Panc1 (cell line): ENCODE data around the gene BARX1. TPM values are rescaled to one million over a fixed set of nuclear protein-coding genes. Genes with fewer than 3 reads are reported as not detected.
A peak's percentile ranks its signal among the peaks of the same experiment; 100 is the strongest.

ENCODE experiments used
- ATAC-seq: fragments of 200-7000 bp; cut with Tn5 transposase; 2 replicates; pipeline ENCODE4 v1.9.1; 2020; ENCODE audit warnings: mild to moderate bottlenecking, moderate library complexity
- BruUV-seq: library from RNA; stranded (reverse); fragments of 400-500 nt; replicated peaks from 2 replicates; lab custom pipeline; 2021; lab: Mats Ljungman, UMichigan
- CTCF ChIA-PET: fragments of 300-600 bp; sonication (Branson Sonifier 250); formaldehyde crosslinking; loops from one replicate; lab custom pipeline; 2022; ENCODE audit warnings: antibody characterized with exemption; lab: Charles Lee
- POLR2A ChIA-PET: fragments of 300-600 bp; sonication (Branson Sonifier 250); formaldehyde crosslinking; loops from one replicate; lab custom pipeline; 2022; ENCODE audit warnings: antibody characterized with exemption; lab: Charles Lee
- DNase-seq: peaks from one replicate; pipeline ENCODE4 v3.0.0-alpha.2; 2010; ENCODE audit warnings: low read depth, low spot score
- H3K27ac ChIP-seq: 2 replicates; pipeline ENCODE4 v1.5.1; 2011; ENCODE audit warnings: mild to moderate bottlenecking, low read length, inconsistent platforms
- H3K27me3 ChIP-seq: fragments of 200-500 bp; sonication (Bioruptor generic); 2 replicates; pipeline ENCODE4 v1.6.0; 2014; ENCODE audit warnings: low read length, inconsistent platforms; ENCODE audit not compliant: control insufficient read depth, insufficient read depth
- H3K36me3 ChIP-seq: fragments of 200-500 bp; sonication (Bioruptor generic); 2 replicates; pipeline ENCODE4 v1.5.1; 2014; ENCODE audit warnings: inconsistent platforms, mild to moderate bottlenecking, low read length, moderate library complexity; ENCODE audit not compliant: control insufficient read depth, insufficient read depth
- H3K4me1 ChIP-seq: 2 replicates; pipeline ENCODE4 v1.5.1; 2011; ENCODE audit warnings: inconsistent platforms, mild to moderate bottlenecking, low read length, moderate library complexity; ENCODE audit not compliant: control insufficient read depth, insufficient read depth
- H3K4me3 ChIP-seq, 2 experiments: 2 replicates each; pipeline ENCODE4 v1.5.1; 2011 to 2012; ENCODE audit warnings: low read depth in 2 of 2, low read length in 2 of 2, mild to moderate bottlenecking in 2 of 2, inconsistent platforms in 1 of 2, moderate library complexity in 1 of 2
- H3K9me3 ChIP-seq: fragments of 200-500 bp; sonication (Bioruptor generic); 2 replicates; pipeline ENCODE4 v1.5.1; 2014; ENCODE audit warnings: low read depth, mild to moderate bottlenecking, inconsistent platforms, low read length, moderate library complexity; ENCODE audit not compliant: control insufficient read depth, insufficient read depth
- POLR2AphosphoS5 ChIP-seq: IDR thresholded peaks from 2 replicates; pipeline ENCODE4 v1.6.1; 2012; ENCODE audit warnings: mild to moderate bottlenecking, low read depth, low read length, moderate library complexity
- SIN3A ChIP-seq: IDR thresholded peaks from 2 replicates; pipeline ENCODE4 v1.6.1; 2012; ENCODE audit warnings: low read depth, mild to moderate bottlenecking, low read length, moderate library complexity, borderline replicate concordance; ENCODE audit not compliant: insufficient read depth
- TCF7L2 ChIP-seq: IDR thresholded peaks from 2 replicates; pipeline ENCODE4 v1.6.1; 2011; ENCODE audit warnings: mild to moderate bottlenecking, low read depth, low read length, inconsistent platforms
- in situ Hi-C: cut with HindIII; loops from 2 replicates; pipeline ENCODE4 v1.10.0; 2016; ENCODE audit warnings: low sequenced_read_pairs, low pct_unique_long_range_greater_than_20kb
- intact Hi-C: fragments of 100-400 bp; cut with micrococcal nuclease; formaldehyde crosslinking; loops from one replicate; pipeline ENCODE4 v1.10.0; 2022; ENCODE audit not compliant: unreplicated experiment
- total RNA-seq: library from RNA; stranded (reverse); gene quantifications from one replicate; pipeline ENCODE4 v1.2.1, GENCODE V29; 2021; ENCODE audit not compliant: unreplicated experiment
- TF ChIP-seq, protein P1 (sequence below), 2 experiments: IDR thresholded peaks; 2 replicates each; pipeline ENCODE4 v1.6.1; 2011 to 2012; ENCODE audit warnings: low read depth in 2 of 2, control low read depth in 1 of 2, low read length in 1 of 2, mild to moderate bottlenecking in 1 of 2, moderate library complexity in 1 of 2; ENCODE audit not compliant: insufficient read depth in 1 of 2
- TF ChIP-seq, protein P2 (sequence below): fragments of 450-650 bp; IDR thresholded peaks from 2 replicates; pipeline ENCODE4 v1.5.1; 2017; ENCODE audit warnings: mild to moderate bottlenecking

The BARX1 gene
- total RNA-seq, 1 experiment from 2014 or later, result 81.2 TPM

DNA sequence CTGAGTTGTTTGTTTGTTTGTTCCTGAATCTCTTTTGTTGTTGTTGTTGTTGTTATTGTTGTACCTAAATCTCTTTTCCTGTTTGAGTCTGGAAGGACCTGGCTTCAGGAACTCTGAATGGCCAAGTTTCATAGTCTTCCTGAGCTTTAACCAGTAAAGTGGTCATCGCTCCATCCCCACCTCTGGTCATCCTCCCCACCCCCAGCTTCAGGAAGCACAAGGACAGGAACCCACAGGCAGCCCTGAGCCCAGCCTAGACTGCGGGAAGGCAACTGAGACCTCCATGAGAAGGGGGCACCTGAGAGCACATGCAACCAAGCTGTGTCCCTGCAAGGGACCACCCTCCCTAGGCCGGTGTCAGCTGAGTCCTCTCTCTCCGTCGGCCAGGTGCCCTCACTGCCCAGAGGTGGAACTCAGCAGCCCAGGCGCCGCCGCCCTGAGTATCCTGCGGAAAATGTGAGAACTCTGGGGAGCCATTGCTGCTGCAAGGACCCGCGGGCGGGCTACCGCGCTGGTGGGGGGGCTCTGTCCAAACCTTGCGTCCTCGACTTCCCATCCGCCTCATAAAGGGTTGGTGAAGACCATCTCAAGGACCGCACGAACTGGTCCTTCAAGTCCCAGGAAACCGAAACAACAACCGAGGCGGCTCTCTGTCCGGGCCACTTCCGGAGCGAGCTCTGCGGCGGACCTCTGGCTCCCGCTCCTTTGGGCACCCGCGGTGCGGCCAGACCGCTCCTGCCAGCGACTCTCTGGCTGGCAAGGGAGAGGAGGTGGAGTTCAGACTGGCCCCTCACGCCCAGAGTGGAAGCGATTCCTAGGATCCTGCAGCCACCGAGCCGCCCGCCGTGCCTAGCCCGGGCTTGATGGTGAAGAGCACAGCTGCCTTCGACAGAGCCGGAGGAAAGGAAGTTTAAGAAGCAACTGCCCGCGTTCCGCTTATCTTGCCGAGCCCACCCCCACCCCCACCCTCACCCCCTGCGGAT, 4.2 kb downstream of the BARX1 start:
- no TSS peak for BruUV-seq
- CTCF ChIA-PET, result interaction anchor here (0.8 kb wide), 1 partner anchor 123 kb away, joined by 3 read pairs; no protein-coding TSS in a partner anchor

DNA sequence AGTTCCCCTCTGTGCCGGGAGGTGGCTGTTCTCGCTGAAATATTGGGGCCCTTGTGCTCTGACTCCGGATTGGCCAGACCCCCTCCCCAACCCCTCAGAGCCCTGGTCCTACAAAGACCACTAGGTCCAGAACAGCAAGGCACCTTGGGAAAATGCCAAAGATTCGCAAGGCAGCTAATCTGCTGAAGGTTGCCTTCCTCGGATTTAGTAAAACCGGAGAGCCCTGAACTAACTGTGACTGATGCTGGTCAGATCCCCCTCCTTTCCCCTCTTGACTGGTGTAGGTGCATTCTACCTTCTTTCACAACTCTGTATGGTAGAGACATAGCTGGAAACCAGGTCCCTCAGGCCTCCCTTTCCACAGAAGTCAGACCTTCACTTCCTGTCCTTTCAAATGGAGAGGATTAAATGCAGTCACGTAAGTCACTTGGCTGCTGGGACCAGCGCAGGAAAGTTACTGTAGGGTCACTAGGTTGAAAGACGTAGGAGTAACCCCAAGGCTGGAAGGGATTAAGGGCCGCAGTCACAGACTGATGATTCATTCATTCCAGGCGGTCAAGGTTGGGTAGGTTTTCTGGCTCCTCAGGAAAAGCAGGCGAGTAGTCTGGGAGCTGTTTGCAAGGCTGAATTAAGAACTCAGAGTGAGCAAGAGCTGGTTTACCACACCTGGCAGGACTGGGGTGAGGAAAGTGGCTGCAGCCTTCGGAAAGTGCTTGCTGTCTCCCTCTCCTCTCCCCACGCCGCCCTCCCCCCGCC, 5.3 kb downstream of the BARX1 start:
- POLR2A ChIA-PET, result no interaction called here
- intact Hi-C loops, result no loop called here
- BruUV-seq, result no TSS peak

More for the DNA sequence above, 4.2 kb downstream of the BARX1 start:
- DNase-seq, result no peak
- in situ Hi-C loops (no loop called here), intact Hi-C loops (no loop called here)
- H3K4me3 ChIP-seq, result peak overlapping the region in 1 of 2 experiments; percentile 5; a peak in 1 of 4 replicates
- peak overlapping the region; percentile 69 for H3K27ac ChIP-seq
- no peaks in the 10 kb centered on the region for H3K9me3 ChIP-seq
- H3K27me3 ChIP-seq, result no peaks in the 10 kb centered on the region
- no peaks in the 10 kb centered on the region for H3K36me3 ChIP-seq
- ATAC-seq, result no peak
- TF ChIP-seq, protein P1, sequence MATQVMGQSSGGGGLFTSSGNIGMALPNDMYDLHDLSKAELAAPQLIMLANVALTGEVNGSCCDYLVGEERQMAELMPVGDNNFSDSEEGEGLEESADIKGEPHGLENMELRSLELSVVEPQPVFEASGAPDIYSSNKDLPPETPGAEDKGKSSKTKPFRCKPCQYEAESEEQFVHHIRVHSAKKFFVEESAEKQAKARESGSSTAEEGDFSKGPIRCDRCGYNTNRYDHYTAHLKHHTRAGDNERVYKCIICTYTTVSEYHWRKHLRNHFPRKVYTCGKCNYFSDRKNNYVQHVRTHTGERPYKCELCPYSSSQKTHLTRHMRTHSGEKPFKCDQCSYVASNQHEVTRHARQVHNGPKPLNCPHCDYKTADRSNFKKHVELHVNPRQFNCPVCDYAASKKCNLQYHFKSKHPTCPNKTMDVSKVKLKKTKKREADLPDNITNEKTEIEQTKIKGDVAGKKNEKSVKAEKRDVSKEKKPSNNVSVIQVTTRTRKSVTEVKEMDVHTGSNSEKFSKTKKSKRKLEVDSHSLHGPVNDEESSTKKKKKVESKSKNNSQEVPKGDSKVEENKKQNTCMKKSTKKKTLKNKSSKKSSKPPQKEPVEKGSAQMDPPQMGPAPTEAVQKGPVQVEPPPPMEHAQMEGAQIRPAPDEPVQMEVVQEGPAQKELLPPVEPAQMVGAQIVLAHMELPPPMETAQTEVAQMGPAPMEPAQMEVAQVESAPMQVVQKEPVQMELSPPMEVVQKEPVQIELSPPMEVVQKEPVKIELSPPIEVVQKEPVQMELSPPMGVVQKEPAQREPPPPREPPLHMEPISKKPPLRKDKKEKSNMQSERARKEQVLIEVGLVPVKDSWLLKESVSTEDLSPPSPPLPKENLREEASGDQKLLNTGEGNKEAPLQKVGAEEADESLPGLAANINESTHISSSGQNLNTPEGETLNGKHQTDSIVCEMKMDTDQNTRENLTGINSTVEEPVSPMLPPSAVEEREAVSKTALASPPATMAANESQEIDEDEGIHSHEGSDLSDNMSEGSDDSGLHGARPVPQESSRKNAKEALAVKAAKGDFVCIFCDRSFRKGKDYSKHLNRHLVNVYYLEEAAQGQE (IDR thresholded peaks at IDR 0.05; ENCODE audit: insufficient read depth in 1 of 2, low read depth in 2 of 2, low read length in 1 of 2), result no peak
- no peak for TF ChIP-seq POLR2AphosphoS5
- TF ChIP-seq TCF7L2, result no peak
- no peak for TF ChIP-seq SIN3A
- TF ChIP-seq, protein P2, sequence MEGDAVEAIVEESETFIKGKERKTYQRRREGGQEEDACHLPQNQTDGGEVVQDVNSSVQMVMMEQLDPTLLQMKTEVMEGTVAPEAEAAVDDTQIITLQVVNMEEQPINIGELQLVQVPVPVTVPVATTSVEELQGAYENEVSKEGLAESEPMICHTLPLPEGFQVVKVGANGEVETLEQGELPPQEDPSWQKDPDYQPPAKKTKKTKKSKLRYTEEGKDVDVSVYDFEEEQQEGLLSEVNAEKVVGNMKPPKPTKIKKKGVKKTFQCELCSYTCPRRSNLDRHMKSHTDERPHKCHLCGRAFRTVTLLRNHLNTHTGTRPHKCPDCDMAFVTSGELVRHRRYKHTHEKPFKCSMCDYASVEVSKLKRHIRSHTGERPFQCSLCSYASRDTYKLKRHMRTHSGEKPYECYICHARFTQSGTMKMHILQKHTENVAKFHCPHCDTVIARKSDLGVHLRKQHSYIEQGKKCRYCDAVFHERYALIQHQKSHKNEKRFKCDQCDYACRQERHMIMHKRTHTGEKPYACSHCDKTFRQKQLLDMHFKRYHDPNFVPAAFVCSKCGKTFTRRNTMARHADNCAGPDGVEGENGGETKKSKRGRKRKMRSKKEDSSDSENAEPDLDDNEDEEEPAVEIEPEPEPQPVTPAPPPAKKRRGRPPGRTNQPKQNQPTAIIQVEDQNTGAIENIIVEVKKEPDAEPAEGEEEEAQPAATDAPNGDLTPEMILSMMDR, result no peak
- POLR2A ChIA-PET, result no interaction called here
- H3K4me1 ChIP-seq, result peaks cover 16% of the 10 kb centered on the region

More for the DNA sequence above, 5.3 kb downstream of the BARX1 start:
- CTCF ChIA-PET, result interaction anchor here (0.8 kb wide), 1 partner anchor 122 kb away, joined by 3 read pairs; no protein-coding TSS in a partner anchor
- TF ChIP-seq POLR2AphosphoS5 (no peak), SIN3A (no peak), TCF7L2 (no peak)
- TF ChIP-seq, protein P2, result no peak
- TF ChIP-seq, protein P1 (IDR thresholded peaks at IDR 0.05; ENCODE audit: insufficient read depth in 1 of 2, low read depth in 2 of 2, low read length in 1 of 2), result no peak
- Histone ChIP-seq H3K36me3 (no peaks in the 10 kb centered on the region), H3K27me3 (no peaks in the 10 kb centered on the region), H3K27ac (peak overlapping the region; percentile 67), H3K4me1 (peaks cover 20% of the 10 kb centered on the region), H3K9me3 (no peaks in the 10 kb centered on the region), H3K4me3 (no peak overlapping the region)
- peak; percentile 2 for DNase-seq
- peak; percentile 77 for ATAC-seq
- in situ Hi-C loops, result no loop called here
